22Rv1 (cell line): ENCODE measurements around the gene MAPK1.
"Not testable (repeated sequence)": the region's sequence is repeated elsewhere in the genome, so short reads cannot be mapped to it uniquely, and the experiment has no call there.

Experiments
- H3K27ac ChIP-seq: fragments of 450-650 bp; 2 replicates; pipeline ENCODE4 v1.5.1; 2017
- ZFX ChIP-seq: fragments of 450-650 bp; IDR thresholded peaks from 2 replicates; pipeline ENCODE4 v1.6.1; 2017; ENCODE audit warnings: antibody characterized with exemption, borderline replicate concordance
- TF ChIP-seq, protein P1 (sequence below): fragments of 450-650 bp; IDR thresholded peaks from 2 replicates; pipeline ENCODE4 v1.5.1; 2017; ENCODE audit warnings: mild to moderate bottlenecking

MAPK1 gene

DNA sequence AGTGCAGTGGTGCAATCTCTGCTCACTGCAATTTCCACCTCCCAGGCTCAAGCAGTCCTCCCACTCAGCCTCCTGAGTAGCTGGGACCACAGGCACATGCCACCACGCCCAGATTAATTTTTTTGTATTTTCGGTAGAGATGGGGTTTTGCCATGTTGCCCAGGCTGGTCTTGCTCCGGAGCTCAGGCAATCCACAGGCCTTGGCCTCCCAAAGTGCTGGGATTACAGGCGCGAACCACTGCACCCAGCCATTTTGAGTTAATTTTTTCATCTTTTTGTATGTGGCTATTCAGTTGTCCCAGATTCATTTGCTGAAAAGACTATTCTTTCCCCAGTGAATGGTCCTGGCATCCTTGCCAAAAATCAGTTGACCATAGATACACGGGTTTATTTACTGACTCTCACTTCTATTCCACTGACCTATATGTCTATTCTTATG, 63.6 kb downstream of the MAPK1 start:
- no peak overlapping the region for H3K27ac ChIP-seq
- TF ChIP-seq, protein P1, sequence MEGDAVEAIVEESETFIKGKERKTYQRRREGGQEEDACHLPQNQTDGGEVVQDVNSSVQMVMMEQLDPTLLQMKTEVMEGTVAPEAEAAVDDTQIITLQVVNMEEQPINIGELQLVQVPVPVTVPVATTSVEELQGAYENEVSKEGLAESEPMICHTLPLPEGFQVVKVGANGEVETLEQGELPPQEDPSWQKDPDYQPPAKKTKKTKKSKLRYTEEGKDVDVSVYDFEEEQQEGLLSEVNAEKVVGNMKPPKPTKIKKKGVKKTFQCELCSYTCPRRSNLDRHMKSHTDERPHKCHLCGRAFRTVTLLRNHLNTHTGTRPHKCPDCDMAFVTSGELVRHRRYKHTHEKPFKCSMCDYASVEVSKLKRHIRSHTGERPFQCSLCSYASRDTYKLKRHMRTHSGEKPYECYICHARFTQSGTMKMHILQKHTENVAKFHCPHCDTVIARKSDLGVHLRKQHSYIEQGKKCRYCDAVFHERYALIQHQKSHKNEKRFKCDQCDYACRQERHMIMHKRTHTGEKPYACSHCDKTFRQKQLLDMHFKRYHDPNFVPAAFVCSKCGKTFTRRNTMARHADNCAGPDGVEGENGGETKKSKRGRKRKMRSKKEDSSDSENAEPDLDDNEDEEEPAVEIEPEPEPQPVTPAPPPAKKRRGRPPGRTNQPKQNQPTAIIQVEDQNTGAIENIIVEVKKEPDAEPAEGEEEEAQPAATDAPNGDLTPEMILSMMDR, result no peak
- TF ChIP-seq ZFX, result no peak

- no peak for TF ChIP-seq ZFX
- no peak overlapping the region for H3K27ac ChIP-seq
Observed at GRCh38 chr22:21802673-21803072, 64.8 kb downstream of the MAPK1 start.

DNA sequence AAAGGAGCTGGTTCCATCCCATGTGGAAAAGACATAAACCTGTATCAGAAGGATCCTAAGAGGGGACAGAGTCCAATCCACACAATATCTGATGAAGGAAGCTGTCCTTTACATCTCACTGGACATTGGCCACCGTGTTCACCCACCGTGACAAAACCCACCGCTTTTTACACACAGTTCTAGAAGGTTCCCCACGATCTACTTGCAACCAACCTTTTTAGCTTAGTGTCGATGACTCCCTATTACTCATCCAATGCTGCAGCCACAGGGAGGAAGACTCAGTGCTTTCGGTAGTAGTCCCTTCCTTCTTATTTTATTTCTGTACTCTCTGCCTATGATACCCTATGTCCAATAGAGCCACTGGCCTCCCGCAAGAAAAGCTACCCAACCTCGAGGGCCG, 65.4 kb downstream of the MAPK1 start:
- H3K27ac ChIP-seq, result no peak overlapping the region
- TF ChIP-seq, protein P1, result no peak
- no peak for TF ChIP-seq ZFX

GRCh38 chr22:21801304-21801644, 66.2 kb downstream of the MAPK1 start:
- not testable (repeated sequence) for H3K27ac ChIP-seq

- TF ChIP-seq ZFX, result no peak
- TF ChIP-seq, protein P1, result no peak
- H3K27ac ChIP-seq, result no peak overlapping the region
Observed at GRCh38 chr22:21800552-21801303, 66.7 kb downstream of the MAPK1 start.

GRCh38 chr22:21797444-21798221, 69.8 kb downstream of the MAPK1 start:
- TF ChIP-seq, protein P1, result no peak
- TF ChIP-seq ZFX, result no peak
- peak overlapping the region; percentile 65 for H3K27ac ChIP-seq

GRCh38 chr22:21796863-21797262, 70.6 kb downstream of the MAPK1 start:
- peak overlapping the region; percentile 65 for H3K27ac ChIP-seq
- no peak for TF ChIP-seq ZFX

GRCh38 chr22:21796231-21796630, 71.2 kb downstream of the MAPK1 start:
- TF ChIP-seq, protein P1, result no peak
- TF ChIP-seq ZFX, result no peak
- peak overlapping the region; percentile 65 for H3K27ac ChIP-seq

DNA sequence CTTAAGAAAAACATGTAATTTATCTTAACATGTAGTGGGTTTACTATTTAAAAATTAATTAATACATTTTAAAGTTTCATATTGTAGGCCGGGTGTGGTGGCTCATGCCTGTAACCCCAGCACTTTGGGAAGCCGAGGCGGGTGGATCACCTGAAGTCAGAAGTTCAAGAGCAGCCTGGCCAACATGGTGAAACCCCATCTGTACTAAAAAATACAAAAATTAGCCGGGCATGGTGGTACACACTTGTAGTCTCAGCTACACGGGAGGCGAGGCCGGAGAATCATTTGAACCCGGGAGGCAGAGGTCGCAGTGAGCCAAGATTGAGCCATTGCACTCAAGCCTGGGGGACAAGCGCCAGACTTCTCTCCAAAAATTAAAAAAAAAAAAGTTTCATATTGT, 73.7 kb downstream of the MAPK1 start:
- not testable (repeated sequence) for H3K27ac ChIP-seq
